HTR-8/SVneo (cell line): ENCODE results near the gene C20orf96.
A peak's percentile ranks its signal among the peaks of the same experiment; 100 is the strongest.

Experiments used
- DNase-seq: peaks from one replicate; pipeline ENCODE4 v3.0.0; 2011; ENCODE audit warnings: low spot score, mixed read lengths; ENCODE audit not compliant: insufficient read length
- FAIRE-seq: peaks from 2 replicates; lab custom pipeline; 2011; peaks lifted over from hg19 to GRCh38; lab: Jason Lieb, UNC

Gene C20orf96

GRCh38 chr20:312866-313265 is 22.3 kb upstream of the C20orf96 start:
- no peak for DNase-seq
- no peak for FAIRE-seq

DNA sequence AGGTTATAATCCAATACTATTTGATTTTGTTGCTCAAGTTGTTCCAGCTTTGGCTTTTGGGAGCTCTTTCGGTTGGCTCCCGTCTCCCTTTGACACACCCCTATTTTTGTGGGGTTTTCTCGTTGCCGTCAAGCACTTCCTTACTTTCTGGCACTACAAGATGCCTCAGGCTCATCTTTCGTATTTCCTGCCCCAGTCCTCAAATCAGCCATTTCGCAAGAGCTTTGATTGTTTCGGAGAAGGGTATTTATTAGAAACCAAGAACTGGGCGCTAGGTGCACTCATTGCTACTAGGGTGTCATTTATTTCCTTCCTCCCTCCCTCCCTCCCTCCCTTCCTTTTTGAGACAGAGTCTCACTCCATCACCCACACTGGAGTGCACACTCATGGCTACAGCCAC is 21.5 kb upstream of the C20orf96 start:
- DNase-seq, result no peak
- no peak for FAIRE-seq

GRCh38 chr20:311609-312008 is 21.1 kb upstream of the C20orf96 start:
- no peak for FAIRE-seq
- DNase-seq, result no peak

DNA sequence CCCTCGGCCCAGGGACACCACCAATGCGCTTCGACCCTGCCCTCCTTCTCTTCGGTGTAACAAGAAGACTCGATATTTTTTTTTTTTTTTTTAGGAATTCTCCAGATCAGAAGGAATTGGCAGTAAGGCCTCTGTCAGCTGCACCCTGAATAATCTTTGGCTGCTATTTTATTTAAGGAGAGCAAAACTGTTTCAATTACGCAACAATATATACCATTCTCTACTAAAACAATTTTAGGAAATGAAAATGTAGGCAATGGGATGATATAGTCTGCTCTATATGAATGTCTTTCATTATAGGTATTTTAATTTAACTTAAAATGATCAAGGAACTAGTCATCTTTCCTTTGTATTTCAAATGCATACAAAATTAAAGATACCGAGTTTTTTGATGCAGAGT is 20.1 kb upstream of the C20orf96 start:
- DNase-seq (no peak), FAIRE-seq (no peak)

DNA sequence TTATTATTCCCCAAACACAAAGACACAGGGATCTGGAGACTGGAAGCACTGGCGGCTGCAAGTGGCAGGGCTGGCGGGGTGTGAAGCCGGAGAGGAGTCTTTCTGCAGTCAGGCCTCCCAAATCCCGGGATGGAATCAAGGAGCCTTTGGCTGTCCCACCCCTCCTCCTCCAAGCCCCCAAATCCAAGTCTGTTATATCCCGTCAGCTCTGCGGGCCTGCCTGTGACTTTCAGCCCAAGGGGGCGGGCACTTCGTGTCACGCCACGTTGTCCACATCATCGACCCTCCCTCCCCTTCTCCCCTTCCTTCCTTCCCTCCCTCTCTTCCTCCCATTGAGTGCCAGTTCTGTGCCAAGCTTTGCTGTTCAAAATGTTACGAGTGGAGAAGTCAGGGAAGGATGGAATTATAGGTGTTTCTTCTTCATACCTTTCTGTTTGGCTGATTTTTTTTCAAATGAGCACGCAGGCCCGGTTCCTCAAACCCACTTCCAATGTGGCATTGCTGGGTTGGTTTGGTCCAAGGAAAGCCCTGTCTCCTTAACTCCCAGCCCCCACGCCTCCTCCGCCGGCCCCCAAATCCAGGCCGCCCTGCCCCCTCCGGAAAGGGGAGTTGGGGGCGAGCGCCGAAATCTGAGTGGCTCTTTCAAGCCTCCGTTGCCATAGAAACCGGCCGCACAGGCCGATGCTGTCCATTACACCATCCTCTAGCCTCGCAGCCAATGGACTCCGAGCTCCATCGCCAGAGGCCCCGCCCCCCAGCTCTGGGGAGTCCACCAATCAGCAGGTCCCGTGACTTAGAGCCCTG is 19.5 kb upstream of the C20orf96 start:
- DNase-seq, result peak; percentile 99
- FAIRE-seq, result peak; percentile 97

- DNase-seq, result no peak
- FAIRE-seq, result peak; percentile 4
Observed at GRCh38 chr20:309306-309840, 18.8 kb upstream of the C20orf96 start.

DNA sequence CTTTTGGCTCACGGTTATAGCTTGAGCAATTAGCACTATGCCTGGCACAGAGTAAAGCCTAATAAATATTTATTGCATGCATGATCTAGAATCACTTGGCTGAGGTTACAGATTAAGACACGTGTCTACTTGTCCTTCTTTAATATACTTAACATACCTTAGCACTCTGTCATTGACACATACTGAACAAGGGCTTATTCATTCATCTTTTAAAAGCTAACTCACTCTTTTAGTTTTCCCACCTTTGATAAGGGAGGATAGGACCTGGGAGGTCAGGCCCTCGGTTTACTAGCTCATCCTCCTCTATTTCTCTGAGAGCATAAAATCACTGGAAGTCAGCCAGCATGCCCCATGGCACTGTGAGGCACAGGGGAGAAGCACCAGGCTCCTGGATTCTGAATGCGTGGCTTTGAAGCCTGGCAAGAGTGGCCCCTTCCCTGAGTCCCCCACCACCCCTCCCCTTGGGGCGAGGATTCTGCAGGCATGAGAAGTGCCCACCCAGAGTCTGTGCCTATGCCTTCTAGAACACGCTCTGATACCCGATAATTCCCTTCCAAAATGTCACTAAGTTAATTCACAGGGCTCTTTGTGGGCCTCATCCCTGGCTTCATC is 18.0 kb upstream of the C20orf96 start:
- FAIRE-seq, result no peak
- no peak for DNase-seq

DNA sequence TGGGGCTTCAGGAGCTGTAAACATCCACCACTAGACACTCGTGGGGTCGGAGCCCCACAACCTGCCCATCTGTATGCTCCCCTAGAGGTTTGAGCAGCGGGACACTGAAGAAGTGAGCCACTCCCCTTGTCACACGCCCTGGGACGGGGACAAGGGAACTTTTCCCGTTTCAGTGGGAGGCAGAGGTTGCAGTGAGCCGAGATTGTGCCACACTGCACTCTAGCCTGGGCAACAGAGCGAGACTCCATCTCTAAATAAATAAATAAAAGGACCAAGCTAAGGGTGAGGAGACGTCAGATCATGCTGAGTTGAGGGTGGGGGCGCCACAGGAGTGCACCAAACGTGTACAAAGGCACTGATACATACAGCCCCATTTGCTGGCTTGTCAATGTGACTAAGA is 15.2 kb upstream of the C20orf96 start:
- no peak for FAIRE-seq
- DNase-seq, result no peak

- DNase-seq (no peak), FAIRE-seq (no peak)
Observed at GRCh38 chr20:301886-302848, 11.6 kb upstream of the C20orf96 start.

DNA sequence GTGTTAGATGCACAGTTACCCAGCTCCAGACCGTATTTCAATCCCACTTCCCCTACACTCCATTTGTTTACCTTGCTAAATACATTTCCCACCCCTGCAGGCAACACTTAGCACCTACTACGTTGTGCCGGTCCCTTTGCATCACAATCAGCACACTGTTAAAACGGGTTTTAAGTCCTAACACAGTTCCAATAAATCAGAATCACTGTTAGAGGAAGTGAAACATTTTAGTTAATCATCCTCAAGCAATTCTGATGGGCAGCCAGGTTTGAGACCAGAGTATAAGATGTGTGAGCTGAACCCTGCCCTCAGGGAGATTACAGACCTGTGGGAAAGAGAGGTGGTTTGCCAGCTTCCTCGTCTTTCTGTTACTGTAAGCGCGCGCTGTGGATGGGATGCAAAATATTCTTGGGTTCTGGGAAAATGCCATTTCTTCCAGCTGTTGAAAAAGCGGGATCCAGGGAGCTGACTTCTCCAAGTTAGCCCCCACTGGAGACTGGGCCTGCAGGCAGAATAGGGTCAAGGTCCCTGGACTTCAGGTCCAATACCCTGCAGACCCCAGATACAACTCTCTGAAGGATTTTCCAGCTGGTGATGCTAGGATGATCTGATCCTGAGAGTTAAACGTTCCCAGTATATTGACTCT is 9.9 kb upstream of the C20orf96 start:
- FAIRE-seq, result no peak
- DNase-seq, result no peak

- FAIRE-seq (no peak), DNase-seq (no peak)
Observed at GRCh38 chr20:298776-299391, 8.3 kb upstream of the C20orf96 start.

DNA sequence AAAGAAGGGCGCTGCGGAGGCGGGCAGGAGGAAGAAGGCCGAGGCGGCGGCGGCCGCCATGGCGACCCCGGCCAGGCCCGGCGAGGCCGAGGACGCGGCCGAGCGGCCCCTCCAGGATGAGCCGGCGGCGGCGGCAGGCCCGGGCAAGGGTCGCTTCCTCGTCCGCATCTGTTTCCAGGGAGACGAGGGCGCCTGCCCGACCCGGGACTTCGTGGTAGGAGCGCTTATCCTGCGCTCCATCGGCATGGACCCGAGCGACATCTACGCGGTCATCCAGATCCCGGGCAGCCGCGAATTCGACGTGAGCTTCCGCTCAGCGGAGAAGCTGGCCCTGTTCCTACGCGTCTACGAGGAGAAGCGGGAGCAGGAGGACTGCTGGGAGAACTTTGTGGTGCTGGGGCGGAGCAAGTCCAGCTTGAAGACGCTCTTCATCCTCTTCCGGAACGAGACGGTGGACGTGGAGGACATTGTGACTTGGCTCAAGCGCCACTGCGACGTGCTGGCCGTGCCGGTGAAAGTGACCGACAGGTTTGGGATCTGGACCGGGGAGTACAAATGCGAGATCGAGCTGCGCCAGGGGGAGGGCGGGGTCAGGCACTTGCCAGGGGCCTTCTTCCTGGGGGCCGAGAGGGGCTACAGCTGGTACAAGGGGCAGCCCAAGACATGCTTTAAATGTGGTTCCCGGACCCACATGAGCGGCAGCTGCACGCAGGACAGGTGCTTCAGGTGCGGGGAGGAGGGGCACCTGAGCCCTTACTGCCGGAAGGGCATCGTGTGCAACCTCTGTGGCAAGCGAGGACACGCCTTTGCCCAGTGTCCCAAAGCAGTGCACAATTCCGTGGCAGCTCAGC is 7.6 kb upstream of the C20orf96 start:
- peak; percentile 36 for FAIRE-seq
- DNase-seq, result peak; percentile 39

GRCh38 chr20:297098-297924 is 6.8 kb upstream of the C20orf96 start, which contains the start of gene ZCCHC3:
Gene ZCCHC3 (plus strand): TSS chr20:297570. CDS start chr20:297587, 17 bp downstream.
- DNase-seq, result peak; percentile 88
- no peak for FAIRE-seq

- DNase-seq, result no peak
- no peak for FAIRE-seq
Observed at GRCh38 chr20:295804-296203, 5.3 kb upstream of the C20orf96 start.

- no peak for FAIRE-seq
Observed at GRCh38 chr20:294602-295001, 4.1 kb upstream of the C20orf96 start.

DNA sequence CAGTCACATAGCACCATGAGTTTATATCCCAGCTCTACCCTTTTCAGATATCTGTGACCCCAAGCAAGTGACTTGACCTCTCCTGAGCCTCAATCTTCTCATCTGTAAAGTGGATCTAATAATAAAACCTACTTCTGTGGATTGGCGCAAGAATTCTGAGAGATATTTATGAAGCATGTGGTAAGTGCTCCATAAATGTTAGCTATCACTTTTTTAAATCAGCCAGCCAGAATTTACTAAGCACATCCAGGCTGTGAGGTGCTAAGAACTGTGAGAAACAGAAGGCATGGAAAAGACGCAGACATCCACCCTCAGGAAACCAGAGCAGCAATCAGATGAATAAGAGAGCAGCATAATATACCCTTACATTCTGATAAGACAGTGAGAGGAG is 862 bp downstream of the C20orf96 start:
- FAIRE-seq, result no peak
- DNase-seq, result no peak

More at GRCh38 chr20:294602-295001, 4.1 kb upstream of the C20orf96 start:
- DNase-seq, result no peak

DNA sequence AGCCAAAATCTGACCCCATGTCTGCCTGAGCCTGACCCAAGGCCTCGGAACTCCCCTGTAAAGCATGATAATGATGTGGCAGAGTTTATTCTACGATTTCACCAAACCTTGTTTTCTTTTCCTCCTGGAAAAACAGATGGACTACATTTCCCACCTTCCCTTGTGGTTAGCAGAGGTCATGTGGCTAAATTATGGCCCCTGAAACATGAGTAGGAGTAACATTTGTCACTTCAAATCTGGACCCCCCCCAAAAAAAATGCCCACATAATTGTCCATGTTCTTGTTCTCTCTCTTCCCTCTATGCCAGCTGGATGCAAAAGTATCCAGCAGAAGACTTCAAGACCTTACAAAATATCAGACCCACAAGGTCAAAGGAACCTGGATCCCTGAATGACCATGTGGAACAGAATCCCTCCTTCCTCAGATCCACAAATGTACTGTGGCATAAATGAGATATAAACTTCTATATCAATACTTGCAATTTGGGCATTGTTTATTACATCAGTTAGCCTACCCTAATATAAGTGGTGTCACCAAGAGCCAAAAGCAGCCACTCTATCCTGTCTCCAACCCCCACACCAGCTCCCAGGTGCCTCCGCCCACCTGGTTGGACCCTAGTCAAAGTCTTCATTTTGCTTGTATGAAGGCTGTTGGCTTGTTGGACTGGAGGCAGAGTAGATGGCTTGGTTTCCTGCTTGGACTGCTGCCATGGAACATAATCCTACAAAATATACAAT is 1.4 kb downstream of the C20orf96 start:
- DNase-seq (no peak), FAIRE-seq (no peak)
